Hindlimb muscle (tissue), 1 donor: ENCODE measurements around the gene BARX1. TPM values are rescaled to one million over a fixed set of nuclear protein-coding genes. Genes with fewer than 3 reads are reported as not detected.
"Not testable (repeated sequence)": the region's sequence is repeated elsewhere in the genome, so short reads cannot be mapped to it uniquely, and the experiment has no call there.

Experiments
- DNase-seq: peaks from one replicate; pipeline ENCODE4 v3.0.0-alpha.2; 2013
- polyA plus RNA-seq: library from polyadenylated mRNA; unstranded; fragments of 120-200 nt; gene quantifications from one replicate; pipeline ENCODE4 v1.2.1, GENCODE V29; 2013; ENCODE audit not compliant: insufficient read length

BARX1 gene, protein sequence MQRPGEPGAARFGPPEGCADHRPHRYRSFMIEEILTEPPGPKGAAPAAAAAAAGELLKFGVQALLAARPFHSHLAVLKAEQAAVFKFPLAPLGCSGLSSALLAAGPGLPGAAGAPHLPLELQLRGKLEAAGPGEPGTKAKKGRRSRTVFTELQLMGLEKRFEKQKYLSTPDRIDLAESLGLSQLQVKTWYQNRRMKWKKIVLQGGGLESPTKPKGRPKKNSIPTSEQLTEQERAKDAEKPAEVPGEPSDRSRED
- not detected for polyA plus RNA-seq

DNA sequence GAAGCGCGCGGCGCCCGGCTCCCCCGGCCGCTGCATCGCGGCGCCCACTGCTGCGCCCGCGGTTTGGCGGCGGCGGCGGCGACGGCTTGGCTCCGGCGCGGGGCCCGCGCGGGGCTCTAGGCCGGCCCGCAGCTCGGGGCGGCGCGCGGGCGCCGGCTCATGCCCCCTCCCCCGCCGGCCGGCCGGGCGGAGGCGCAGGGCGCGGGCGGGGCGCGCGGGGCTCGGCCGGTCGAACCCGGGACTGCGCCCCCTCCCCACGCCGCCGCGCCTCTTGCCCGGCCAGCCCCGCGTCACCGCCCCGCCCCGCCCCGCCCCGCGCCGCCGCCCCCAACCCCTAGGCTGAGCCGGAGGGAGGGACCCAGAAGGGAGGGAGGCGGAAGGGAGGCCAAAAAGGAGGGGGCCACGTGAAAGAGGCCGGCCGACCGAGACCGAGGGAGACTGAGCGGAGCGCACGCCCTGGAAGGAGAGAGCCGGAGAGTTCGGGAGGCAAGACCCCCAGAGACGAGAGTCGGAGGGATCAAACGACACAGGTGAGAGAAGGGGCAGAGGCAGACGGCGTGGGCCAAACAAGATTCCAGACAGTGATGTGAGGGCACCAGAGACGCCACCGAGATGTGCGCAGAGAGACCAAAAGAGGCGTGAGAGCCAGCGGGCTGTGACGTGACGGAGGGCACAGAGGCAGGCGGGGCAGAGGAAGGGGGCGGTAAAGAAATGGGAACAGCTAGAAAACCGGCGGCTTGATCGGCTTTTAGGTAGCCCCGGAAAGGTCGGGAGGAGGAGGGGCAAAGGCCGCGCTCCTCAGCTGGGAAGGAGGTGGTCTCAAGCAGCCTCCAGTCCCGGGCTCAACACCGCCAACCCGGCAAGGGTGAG lies at the start of gene BARX1:
BARX1 (minus strand) TSS at position 245 of the 870 bp plus-strand sequence; CDS start at position 36, 209 bp downstream.
- DNase-seq: no peak

DNA sequence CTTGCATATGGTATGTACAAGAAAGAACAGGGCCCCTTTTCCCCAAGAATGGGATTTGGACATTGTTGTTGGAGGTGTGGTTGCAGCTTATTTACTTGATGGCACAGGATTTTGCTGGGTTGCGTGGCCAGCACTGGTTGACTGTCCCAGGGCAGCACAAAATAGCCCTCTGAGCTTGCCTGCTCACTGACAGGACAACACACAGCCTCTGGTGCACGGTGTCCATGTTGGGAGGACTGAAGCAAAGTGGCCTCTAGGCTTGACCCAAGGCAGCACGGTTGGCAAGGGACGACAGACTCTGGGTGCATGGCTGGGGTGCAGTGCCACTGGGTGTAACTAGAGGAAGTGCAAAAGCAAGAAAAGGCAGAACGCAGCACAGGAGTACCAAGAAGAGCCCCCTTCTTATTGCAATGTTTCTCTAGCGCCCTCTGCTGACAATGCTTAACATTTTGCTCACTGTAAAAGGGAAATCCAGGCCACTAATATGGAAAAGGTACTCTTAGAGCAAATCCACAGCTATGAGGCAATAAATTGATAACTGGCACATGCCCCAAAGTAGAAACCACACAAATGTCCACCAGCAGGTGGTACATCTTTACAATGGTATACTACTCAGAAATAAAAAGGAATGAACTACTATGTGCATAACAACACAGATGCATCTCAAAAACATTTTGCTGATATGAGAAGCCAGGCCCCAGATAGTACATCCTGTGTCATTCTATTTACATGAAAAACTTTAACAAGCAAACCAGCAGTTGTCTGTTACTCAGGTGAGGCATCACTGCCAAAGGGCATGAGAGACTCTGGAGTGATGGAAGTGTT lies 47.4 kb upstream of the BARX1 start:
- no peak for DNase-seq

DNA sequence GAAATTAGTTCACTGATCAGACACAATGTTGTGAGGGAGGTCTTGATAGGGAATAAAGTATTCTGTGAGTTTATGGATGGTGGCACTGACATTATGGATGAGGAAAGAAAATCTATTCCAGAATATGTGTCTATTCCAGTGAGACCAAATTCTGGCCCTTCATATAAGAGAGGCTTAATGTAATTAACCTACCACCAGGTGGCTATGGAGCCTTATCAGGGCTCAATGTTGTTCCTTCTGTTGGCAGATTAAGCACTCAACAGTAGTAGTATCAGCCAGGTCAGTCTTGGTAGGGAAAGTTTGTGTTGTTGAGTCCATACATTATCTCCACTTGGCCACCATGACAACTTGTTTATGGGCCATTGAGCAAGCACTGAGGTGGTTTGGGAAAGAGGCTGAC lies 41.7 kb upstream of the BARX1 start:
- no peak for DNase-seq

GRCh38 chr9:93996367-93996766 lies 41.2 kb upstream of the BARX1 start:
- no peak for DNase-seq

- DNase-seq: no peak
These were observed 39.4 kb upstream of the BARX1 start for GRCh38 chr9:93994545-93994944.

DNA sequence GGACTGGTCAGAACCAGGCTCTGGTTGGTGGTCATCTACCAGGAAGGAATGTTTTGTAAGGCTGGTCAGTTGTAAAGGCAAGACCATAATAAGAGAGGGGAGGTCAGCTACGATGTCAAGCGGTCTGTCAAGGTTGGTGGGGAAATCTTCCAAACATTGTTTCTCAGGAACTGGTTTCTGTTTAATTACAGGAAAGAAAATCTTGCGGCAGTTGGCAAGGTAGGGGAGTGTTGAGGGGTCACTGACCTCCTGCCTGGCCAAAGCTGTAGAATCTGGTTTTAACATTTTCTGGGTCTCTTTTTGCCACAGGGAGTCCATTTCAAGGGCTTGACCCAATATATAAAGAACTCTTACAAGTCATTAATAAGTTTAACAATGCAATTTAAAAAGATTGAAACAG lies 39.0 kb upstream of the BARX1 start:
- no peak for DNase-seq

DNA sequence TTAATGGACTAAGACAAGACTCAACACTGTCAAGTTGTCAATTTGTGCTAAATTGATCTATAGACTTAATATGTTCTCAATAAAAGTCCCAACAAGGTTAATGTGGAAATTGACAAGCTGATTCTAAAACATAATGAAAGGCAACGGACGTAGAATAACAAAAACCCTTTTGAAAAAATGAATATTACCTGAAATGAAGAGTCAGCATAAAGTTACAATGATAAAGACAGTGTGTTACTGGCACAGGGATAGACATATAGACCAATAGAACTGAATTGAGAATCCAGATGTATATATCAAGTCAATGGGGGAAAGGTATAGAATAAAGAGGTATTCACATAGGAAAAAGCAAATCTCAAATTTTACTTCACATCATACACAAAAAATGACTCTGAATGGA lies 37.7 kb upstream of the BARX1 start:
- DNase-seq: no peak

DNA sequence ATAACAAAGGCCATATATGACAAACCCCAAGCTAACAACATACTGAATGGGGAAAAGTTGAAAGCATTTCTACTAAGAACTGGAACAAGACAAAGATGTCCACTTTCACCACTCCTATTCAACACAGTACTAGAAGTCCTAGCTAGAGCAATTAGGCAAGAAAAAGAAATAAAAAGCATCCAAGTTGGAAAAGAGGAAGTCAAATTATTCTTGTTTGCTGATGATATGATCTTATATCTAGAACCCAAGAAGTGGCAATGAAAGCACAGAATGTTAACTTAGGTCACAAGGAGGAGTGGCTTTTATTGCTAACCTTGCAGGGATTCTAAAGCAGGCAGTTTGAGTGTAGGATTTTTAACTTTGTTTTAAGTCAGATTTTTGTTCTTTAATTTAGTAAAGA lies 35.3 kb upstream of the BARX1 start:
- DNase-seq: no peak

DNA sequence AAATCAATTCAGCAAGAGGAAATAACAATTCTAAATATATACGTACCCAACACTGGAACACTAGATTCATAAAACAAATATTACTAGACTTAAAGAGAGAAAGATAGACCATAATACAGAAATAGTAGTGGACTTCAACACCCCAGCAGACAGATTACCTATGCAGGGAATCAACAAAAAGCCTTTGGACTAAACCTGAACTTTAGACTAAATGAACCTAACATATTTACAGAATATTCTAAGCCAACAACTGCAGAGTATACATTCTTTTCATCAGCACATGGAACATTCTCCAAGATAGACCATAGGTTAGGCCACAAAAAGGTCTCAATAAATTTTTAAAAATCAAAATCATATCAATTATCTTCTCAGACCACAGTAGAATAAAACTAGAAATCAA lies 32.9 kb upstream of the BARX1 start:
- no peak for DNase-seq

- no peak for DNase-seq
These were observed 29.7 kb upstream of the BARX1 start for GRCh38 chr9:93984860-93985259.

GRCh38 chr9:93983875-93984274 lies 28.7 kb upstream of the BARX1 start:
- no peak for DNase-seq

DNA sequence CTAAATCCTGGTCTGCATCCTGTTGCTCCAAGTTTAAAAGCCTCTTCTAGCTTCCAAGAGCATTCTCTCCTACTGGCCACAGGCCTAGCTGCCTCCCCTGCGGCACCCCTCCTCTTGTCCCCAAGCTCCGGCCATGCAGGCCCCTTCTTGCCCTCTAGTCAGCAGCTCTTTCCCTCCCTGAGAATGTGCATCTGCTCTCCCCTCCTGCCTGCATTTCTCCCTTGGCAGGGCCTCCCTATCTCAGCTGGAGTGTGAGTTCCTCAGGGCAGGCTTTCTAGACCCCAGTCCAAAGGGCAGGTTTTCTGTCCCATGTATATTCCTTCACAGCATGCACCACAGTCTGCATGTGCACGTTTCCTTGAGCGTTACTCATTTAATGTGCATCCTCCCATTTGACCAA lies 24.6 kb upstream of the BARX1 start:
- no peak for DNase-seq

DNA sequence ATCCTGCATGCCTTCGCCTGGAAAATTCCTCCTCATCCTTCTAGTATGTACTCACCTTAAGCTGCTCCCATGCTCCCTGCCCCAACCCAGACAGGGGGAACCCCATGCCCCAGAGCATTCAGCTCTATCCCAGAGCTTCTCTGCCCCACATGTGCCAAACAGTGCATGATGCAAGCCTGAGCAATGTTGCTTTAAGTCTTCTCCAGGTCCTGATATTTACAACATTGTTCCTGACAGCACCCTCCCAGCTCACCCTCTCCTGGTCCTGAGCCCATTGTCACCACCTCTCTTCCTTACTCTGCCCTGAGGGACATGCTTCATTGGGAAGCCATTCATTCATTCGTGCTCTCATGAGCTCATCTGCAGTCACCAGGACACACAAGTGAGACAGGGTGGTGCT lies 23.4 kb upstream of the BARX1 start:
- DNase-seq: no peak

GRCh38 chr9:93976973-93977372 lies 21.8 kb upstream of the BARX1 start:
- no peak for DNase-seq

DNA sequence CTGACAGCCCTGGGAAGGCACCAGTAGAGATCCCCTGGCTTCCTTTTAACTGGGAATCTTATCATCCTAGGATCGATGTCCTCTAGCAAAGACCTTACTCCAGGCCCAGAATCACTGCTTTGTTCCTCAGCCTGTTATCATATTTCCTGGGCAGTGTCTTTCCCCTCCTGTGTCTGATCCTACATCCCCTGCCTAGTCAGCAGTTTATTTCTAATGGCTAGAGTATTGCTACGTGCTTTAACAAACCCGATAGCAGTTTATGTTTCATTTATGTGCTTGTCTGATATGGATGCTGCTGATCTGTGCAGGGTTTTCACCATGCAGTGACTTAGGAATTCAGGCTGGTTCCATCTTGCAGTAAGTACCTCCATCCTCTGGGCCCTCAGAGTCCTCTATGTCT lies 20.9 kb upstream of the BARX1 start:
- DNase-seq: no peak

GRCh38 chr9:93975262-93975661 lies 20.1 kb upstream of the BARX1 start:
- no peak for DNase-seq

- no peak for DNase-seq
These were observed 19.0 kb upstream of the BARX1 start for GRCh38 chr9:93974151-93974550.

DNA sequence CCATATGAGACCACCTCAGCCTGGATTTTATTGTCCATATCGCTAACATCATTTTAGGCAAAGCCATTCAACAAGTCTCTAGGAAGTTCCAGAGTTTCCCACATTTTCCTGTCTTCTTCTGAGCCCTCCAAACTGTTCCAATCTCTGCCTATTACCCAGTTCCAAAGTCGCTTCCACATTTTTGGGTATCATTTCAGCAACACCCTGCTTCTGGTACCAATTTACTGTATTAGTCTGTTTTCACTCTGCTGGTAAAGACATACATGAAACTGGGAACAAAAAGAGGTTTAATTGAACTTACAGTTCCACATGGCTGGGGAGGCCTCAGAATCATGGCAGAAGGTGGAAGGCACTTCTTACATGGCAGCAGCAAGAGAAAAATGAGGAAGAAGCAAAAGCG lies 17.5 kb upstream of the BARX1 start:
- DNase-seq: not testable (repeated sequence)

GRCh38 chr9:93969328-93969661 lies 14.1 kb upstream of the BARX1 start:
- no peak for DNase-seq

- no peak for DNase-seq
These were observed 13.5 kb upstream of the BARX1 start for GRCh38 chr9:93968451-93969327.

GRCh38 chr9:93967020-93967803 lies 12.1 kb upstream of the BARX1 start:
- no peak for DNase-seq
